OCI-LY1 (cell line): ENCODE data around the gene COL23A1.

ENCODE experiments used
- EZH2 ChIP-seq: fragments of 200-600 bp; sonication (generic), shearing (Covaris generic); IDR thresholded peaks from 2 replicates; pipeline ENCODE4 v1.8.0; 2017; ENCODE audit warnings: borderline replicate concordance, mixed run types, mild to moderate bottlenecking, antibody characterized with exemption, low read length, moderate library complexity, mixed read lengths
- TF ChIP-seq, protein P1 (sequence below): fragments of 200-600 bp; sonication (generic), shearing (Covaris generic); IDR thresholded peaks from 2 replicates; pipeline ENCODE4 v1.5.1; 2017; ENCODE audit warnings: mild to moderate bottlenecking, antibody characterized with exemption, low read length, moderate library complexity, mixed read lengths

DNA sequence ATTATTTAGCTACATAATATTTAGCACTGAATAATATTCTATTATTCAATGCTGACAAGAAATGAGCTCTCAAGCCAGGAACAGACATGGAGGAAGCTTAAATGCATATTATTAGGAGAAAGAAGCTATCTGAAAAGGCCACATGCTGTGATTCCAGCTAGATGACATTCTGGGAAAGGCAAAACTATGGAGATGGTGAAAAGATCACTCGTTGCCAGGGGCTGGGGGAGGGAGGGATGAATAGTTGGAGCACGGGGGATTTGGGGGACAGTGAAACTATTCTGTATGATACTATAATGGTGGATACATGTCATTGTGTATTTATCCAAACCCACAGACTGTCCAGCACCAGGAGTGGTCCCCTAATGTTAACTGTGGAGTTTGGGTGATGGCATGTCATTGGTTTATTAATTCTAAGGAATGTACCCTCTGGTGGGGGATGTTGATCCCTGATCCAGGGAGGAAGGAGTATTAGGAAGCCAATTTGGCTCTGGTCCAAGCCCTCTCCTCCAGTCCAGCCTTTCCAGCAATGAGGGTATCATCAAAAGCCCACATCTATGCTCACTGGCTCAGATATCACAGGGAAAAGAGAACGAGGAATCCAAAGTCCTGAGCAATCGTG, 162.5 kb downstream of the COL23A1 start:
- no peak for TF ChIP-seq EZH2
- TF ChIP-seq, protein P1, sequence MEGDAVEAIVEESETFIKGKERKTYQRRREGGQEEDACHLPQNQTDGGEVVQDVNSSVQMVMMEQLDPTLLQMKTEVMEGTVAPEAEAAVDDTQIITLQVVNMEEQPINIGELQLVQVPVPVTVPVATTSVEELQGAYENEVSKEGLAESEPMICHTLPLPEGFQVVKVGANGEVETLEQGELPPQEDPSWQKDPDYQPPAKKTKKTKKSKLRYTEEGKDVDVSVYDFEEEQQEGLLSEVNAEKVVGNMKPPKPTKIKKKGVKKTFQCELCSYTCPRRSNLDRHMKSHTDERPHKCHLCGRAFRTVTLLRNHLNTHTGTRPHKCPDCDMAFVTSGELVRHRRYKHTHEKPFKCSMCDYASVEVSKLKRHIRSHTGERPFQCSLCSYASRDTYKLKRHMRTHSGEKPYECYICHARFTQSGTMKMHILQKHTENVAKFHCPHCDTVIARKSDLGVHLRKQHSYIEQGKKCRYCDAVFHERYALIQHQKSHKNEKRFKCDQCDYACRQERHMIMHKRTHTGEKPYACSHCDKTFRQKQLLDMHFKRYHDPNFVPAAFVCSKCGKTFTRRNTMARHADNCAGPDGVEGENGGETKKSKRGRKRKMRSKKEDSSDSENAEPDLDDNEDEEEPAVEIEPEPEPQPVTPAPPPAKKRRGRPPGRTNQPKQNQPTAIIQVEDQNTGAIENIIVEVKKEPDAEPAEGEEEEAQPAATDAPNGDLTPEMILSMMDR: no peak
